ENCODE results near the gene NKAP.
"Not testable (repeated sequence)": the region's sequence is repeated elsewhere in the genome, so short reads cannot be mapped to it uniquely, and the experiment has no call there.

NKAP gene

DNA sequence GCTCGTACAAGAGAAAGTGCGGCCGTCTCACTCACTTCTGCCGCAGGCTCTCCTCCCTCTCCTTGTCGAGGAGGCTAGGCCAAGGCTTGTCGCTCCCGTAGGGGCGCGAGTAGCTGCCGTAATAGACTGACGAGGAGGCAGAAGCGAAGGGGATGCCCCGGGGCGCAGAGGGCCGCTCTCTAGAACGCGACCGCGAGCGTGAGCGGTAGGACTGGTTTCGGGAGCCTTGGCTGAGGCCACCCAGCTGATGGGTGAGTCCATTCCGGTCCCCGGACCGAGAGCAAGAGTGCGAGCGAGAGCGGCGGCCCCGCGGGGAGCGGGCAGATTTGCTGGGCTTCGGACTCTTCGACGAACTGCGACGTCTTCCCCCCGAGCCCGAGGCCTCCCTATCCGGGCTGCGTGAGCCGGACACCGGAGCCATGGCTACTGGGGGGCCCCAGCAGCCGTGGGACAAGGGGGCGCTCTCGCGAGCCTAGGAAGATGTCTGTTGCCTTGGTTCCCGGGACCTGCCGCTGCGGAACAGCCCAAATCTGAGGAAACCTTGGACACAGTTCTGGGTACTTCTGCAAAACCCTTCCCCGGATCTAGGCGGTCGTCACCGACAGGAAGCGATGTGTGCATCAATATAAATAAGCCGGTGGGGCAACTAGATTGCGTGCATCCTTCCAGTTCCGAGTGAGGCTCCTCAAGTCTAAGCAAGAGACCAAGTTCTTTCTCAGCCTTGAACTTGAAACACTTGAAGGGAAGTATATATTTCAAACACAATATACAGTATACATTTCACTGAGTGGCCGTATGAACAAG lies at the start of gene NKAP:
TSS of gene NKAP (minus strand) at position 567 of the 804 bp plus-strand sequence. CDS start at position 421, 146 bp downstream.
- peaks cover 1 to 2% of the 10 kb centered on the region in 2 donors for H3K27me3 Mint-ChIP-seq
- H3K27ac Mint-ChIP-seq: peak within 1 kb of the TSS; percentile 92

GRCh38 chrX:119991005-119991787 lies 47.6 kb upstream of the NKAP start:
- H3K4me3 Mint-ChIP-seq: peak overlapping the region; percentile 76 to 84
- H3K4me1 Mint-ChIP-seq: peaks cover 10 to 25% of the 10 kb centered on the region in 2 donors
- H3K9me3 Mint-ChIP-seq: no peaks in the 10 kb centered on the region
- peak; percentile 36 to 54 for ATAC-seq (replicated peaks)
- no peaks in the 10 kb centered on the region for H3K36me3 Mint-ChIP-seq
- peak overlapping the region; percentile 67 for H3K27ac Mint-ChIP-seq
- H3K27me3 Mint-ChIP-seq: peaks cover 41 to 44% of the 10 kb centered on the region in 2 donors
- no peak for DNase-seq

More for the DNA sequence above, at the start of gene NKAP:
- ATAC-seq (replicated peaks) (peak; percentile 91), DNase-seq (peak; percentile 77)
- Mint-ChIP-seq H3K9me3 (peaks cover 0 to 4% of the 10 kb centered on the region in 2 donors), H3K4me3 (peak within 1 kb of the TSS; percentile 92 to 96), H3K36me3 (peaks cover 4 to 5% of the 10 kb centered on the region in 2 donors), H3K4me1 (peaks cover 5 to 7% of the 10 kb centered on the region in 2 donors)

DNA sequence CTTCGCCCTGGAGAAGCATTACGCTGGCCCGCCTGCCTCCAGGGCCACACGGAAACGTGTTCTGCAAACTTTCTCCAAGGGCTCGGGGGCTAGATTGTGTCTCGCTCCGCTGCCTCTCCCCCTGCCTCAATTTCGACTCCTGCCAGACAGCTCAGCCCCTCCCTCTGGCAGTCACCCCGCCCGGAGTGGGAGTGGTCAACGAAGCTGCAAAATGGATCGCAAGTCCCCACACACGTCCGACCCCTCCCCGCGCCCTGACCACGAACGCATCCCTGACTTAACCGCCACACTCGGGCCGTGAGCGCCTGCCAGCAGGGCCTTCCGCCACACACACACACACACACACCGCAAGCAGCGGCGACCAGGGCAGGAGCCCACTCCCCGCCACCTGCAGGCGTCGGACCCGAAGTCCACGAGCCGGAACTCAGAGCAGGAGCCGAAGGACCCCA lies 47.0 kb upstream of the NKAP start:
- DNase-seq: no peak
- Mint-ChIP-seq H3K4me1 (peaks cover 10 to 25% of the 10 kb centered on the region in 2 donors), H3K27me3 (peaks cover 37 to 51% of the 10 kb centered on the region in 2 donors)

DNA sequence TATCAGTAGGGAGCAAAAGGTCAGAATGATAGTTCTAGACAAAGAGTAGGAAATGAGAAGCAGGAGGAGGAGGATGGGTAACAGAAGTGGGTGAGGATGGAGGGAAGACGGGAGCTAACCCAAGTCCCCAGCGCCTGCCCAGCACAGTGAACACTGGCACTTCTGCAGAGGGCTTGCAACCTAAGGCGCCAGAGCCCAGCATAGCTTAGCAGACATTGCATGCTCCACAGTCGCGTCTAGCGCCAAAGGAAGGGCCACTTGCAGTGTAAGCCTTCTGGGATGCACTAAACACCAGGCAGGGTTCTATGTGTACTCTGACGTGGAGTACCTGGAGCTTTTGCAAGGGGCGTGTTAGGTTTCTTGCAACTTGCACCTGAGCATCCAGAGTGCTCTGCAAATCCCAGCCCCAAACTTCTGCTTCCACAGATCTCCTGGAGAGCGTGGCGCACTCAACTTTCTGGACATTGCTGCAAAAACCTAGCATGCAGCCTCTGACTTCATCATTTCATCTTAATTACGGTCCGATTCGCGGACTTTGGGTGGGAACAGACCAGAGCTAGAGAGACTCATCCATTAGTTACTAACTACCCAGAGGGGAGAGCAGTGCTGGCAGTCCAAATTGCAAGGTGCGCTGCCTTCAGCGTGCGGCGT lies 46.5 kb upstream of the NKAP start:
- Mint-ChIP-seq H3K4me1 (peaks cover 10 to 25% of the 10 kb centered on the region in 2 donors), H3K4me3 (peak overlapping the region; percentile 5 to 84), H3K9me3 (no peaks in the 10 kb centered on the region), H3K36me3 (no peaks in the 10 kb centered on the region), H3K27me3 (peaks cover 34 to 51% of the 10 kb centered on the region in 2 donors), H3K27ac (no peak overlapping the region)
- DNase-seq (no peak), ATAC-seq (replicated peaks) (peak in 1 of 2 donors; percentile 41)

More for the DNA sequence above, 47.0 kb upstream of the NKAP start:
- peak overlapping the region; percentile 52 for H3K27ac Mint-ChIP-seq
- no peaks in the 10 kb centered on the region for H3K9me3 Mint-ChIP-seq
- ATAC-seq (replicated peaks): peak; percentile 12 to 14
- H3K36me3 Mint-ChIP-seq: no peaks in the 10 kb centered on the region
- peak overlapping the region; percentile 76 to 84 for H3K4me3 Mint-ChIP-seq

DNA sequence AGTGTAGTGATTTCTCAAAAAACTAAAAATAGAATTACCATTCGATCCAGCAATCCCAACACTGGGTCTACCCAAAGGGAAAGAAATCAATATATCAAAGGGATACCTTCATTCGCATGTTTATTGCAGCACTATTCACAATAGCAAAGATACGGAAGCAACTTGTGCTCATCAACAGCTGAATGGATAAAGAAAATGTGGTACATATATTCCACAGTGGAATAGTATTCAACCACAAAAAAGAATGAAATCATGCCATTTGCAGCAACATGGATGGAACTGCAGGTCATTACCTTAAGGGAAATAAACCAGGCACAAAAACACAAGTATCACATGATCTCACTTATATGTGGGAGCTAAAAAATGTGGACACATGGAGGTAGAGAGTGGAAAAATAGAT lies 42.7 kb upstream of the NKAP start:
- Mint-ChIP-seq H3K27me3 (peaks cover 27 to 35% of the 10 kb centered on the region in 2 donors), H3K9me3 (no peaks in the 10 kb centered on the region), H3K4me1 (peaks cover 6 to 18% of the 10 kb centered on the region in 2 donors), H3K4me3 (no peak overlapping the region), H3K36me3 (no peaks in the 10 kb centered on the region), H3K27ac (no peak overlapping the region)
- no peak for ATAC-seq (replicated peaks)
- DNase-seq: no peak

DNA sequence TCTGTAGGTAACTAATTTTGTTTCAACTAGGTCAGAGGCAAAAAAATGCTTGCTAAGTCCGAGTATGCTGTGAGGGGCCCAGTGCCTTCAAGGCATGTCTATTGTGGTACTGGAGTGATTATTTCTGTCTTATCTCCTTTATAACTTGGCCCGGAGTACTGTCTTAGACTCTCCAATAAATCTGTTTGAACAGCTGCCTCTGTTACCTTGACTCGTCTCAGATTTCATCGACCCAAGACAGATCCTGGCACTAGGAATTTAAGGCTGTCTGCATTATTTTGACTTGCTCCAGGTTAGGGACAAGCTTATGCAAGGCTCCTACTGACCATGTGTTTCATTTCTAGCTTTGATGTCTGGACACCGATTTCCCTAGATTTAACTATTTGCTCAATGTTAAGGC lies 41.1 kb upstream of the NKAP start:
- no peak for DNase-seq
- peaks cover 18 to 19% of the 10 kb centered on the region in 2 donors for H3K27me3 Mint-ChIP-seq
- no peak overlapping the region for H3K4me3 Mint-ChIP-seq
- no peak for ATAC-seq (replicated peaks)
- H3K36me3 Mint-ChIP-seq: no peaks in the 10 kb centered on the region
- H3K4me1 Mint-ChIP-seq: peaks cover 0 to 2% of the 10 kb centered on the region in 2 donors
- no peak overlapping the region for H3K27ac Mint-ChIP-seq
- no peaks in the 10 kb centered on the region for H3K9me3 Mint-ChIP-seq

DNA sequence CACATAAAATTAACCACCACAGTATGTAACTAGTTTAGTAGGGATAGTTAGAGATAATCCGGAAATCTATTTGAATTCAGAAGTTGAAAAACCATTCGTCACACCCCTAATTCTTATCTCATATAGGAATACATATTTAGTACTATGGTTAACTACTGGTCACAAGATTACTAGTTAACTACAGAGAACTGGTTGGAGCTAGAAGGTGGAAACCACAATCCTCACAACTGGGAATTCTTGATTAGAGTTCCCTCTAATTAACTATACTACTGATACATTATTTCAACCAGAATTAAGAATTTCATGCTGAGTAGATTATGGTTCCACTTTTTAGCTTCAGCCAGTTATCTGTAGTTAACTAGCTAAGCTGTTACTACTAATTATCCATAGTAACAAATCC lies 39.9 kb upstream of the NKAP start:
- no peaks in the 10 kb centered on the region for H3K4me1 Mint-ChIP-seq
- no peaks in the 10 kb centered on the region for H3K36me3 Mint-ChIP-seq
- H3K9me3 Mint-ChIP-seq: no peaks in the 10 kb centered on the region
- no peak overlapping the region for H3K27ac Mint-ChIP-seq
- no peak for DNase-seq
- no peak for ATAC-seq (replicated peaks)
- H3K27me3 Mint-ChIP-seq: peaks cover 18% of the 10 kb centered on the region in 2 donors
- no peak overlapping the region for H3K4me3 Mint-ChIP-seq

GRCh38 chrX:119982145-119982544 lies 38.6 kb upstream of the NKAP start:
- H3K4me1 Mint-ChIP-seq: no peaks in the 10 kb centered on the region
- no peak overlapping the region for H3K4me3 Mint-ChIP-seq
- no peaks in the 10 kb centered on the region for H3K36me3 Mint-ChIP-seq
- H3K9me3 Mint-ChIP-seq: no peaks in the 10 kb centered on the region
- no peak overlapping the region for H3K27ac Mint-ChIP-seq
- DNase-seq: no peak
- H3K27me3 Mint-ChIP-seq: peaks cover 18% of the 10 kb centered on the region in 2 donors
- ATAC-seq (replicated peaks): no peak

- Mint-ChIP-seq H3K4me3 (no peak overlapping the region), H3K27ac (no peak overlapping the region), H3K9me3 (no peaks in the 10 kb centered on the region), H3K36me3 (no peaks in the 10 kb centered on the region), H3K4me1 (no peaks in the 10 kb centered on the region), H3K27me3 (peaks cover 17 to 18% of the 10 kb centered on the region in 2 donors)
- peak in 1 of 2 donors; percentile 61 for ATAC-seq (replicated peaks)
- DNase-seq: no peak
Observed at GRCh38 chrX:119981286-119982070, 37.9 kb upstream of the NKAP start.

GRCh38 chrX:119977172-119977571 lies 33.6 kb upstream of the NKAP start:
- H3K27me3 Mint-ChIP-seq, H3K4me1 Mint-ChIP-seq, DNase-seq: not testable (repeated sequence)

DNA sequence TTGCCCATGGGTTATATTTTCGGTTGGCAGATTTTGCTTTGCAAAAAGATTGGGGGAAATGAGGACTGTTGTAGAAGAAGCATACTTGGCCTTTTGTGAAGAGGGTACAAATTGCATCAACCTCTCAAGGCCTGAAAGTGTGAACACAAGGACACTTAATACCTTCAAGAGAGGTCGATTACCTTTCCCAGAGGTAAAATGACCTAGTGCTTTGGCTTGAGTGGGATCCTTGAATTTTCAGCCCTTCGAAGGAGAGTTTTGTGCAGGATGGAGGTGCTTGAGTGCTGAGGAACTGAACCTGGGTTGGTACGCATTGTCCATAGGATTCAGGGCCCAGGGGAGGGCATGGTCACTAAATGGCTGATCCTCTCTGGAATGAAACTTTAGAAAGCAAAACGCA lies 27.6 kb upstream of the NKAP start:
- ATAC-seq (replicated peaks): no peak
- DNase-seq: no peak
- Mint-ChIP-seq H3K27ac (no peak overlapping the region), H3K9me3 (no peaks in the 10 kb centered on the region), H3K4me3 (no peak overlapping the region), H3K36me3 (no peaks in the 10 kb centered on the region), H3K27me3 (no peaks in the 10 kb centered on the region), H3K4me1 (no peaks in the 10 kb centered on the region)

More at GRCh38 chrX:119977172-119977571, 33.6 kb upstream of the NKAP start:
- not testable (repeated sequence) for H3K9me3 Mint-ChIP-seq; ATAC-seq (replicated peaks); H3K4me3 Mint-ChIP-seq; H3K36me3 Mint-ChIP-seq; H3K27ac Mint-ChIP-seq

- ATAC-seq (replicated peaks): no peak
- Mint-ChIP-seq H3K4me1 (no peaks in the 10 kb centered on the region), H3K9me3 (no peaks in the 10 kb centered on the region), H3K27ac (no peak overlapping the region), H3K27me3 (no peaks in the 10 kb centered on the region), H3K36me3 (no peaks in the 10 kb centered on the region), H3K4me3 (no peak overlapping the region)
- DNase-seq: no peak
Observed at GRCh38 chrX:119970574-119970973, 27.0 kb upstream of the NKAP start.

- not testable (repeated sequence) for H3K9me3 Mint-ChIP-seq; H3K27ac Mint-ChIP-seq; ATAC-seq (replicated peaks); H3K36me3 Mint-ChIP-seq; H3K4me1 Mint-ChIP-seq; H3K4me3 Mint-ChIP-seq; DNase-seq
- H3K27me3 Mint-ChIP-seq: peaks cover 9 to 13% of the 10 kb centered on the region in 2 donors
Observed at GRCh38 chrX:119966837-119967236, 23.3 kb upstream of the NKAP start.

Measured in stimulated activated naive B cell treated with anti-CD40 and anti-IgM and Interleukin-4, amounts not matched to agents 10 μg/mL and 1 μg/mL and 100 μg/mL, for 72 hours (primary cell).